ENCODE data around the gene WAPL. TPM values are rescaled to one million over a fixed set of nuclear protein-coding genes. Genes with fewer than 3 reads are reported as not detected.

WAPL gene
- total and polyA plus RNA-seq, 10 of the 15 experiments (the other 5 are each of a cell fraction or from before 2014, with no cell fraction given) = 15.7 to 45.8 (median 29.0) TPM

DNA sequence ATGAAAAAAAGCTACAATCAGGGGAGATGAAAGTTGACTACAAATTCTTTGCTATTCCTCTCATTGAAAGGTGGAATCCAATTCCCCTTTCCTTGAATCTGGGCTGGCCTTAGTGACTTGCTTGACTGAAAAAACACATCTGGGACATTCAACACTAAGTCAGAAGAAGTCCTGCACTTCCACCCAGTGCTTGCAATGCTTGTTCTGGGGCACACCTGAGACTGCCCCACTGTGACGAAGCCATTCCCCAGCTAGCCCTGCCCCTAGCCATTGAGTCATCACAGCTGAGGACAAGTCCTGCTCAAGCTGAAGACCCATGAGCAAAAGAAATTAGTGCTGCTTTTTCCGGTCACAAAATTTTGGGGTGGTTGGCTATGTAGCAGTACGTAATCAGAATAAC is 135.8 kb downstream of the WAPL start:
- H3K4me1 ChIP-seq (ENCODE audit: control insufficient read depth, insufficient read depth, low read length) = peaks cover 12% of the 10 kb centered on the region
- ATAC-seq = no peak
- ChIA-PET POLR2A (interaction anchor here (1.1 kb wide), 1 partner anchor 15 kb away, joined by 5 read pairs; no protein-coding TSS in a partner anchor), SMC1A (ENCODE audit: uncharacterized antibody, unreplicated experiment) (interaction anchor here (1.1 to 1.6 kb wide), 4 partner anchors 8 to 257 kb away, joined by 3 read pairs; no protein-coding TSS in a partner anchor), RAD21 (ENCODE audit: unreplicated experiment) (interaction anchor here (0.8 to 1.1 kb wide), 2 partner anchors 14 to 200 kb away, joined by 3 to 4 read pairs; no protein-coding TSS in a partner anchor), CTCF (interaction anchor here (0.6 to 7.5 kb wide), 6 partner anchors 10 to 200 kb away, joined by 3 to 74 read pairs (median 3); no protein-coding TSS in a partner anchor)
- H3K4me2 ChIP-seq (ENCODE audit: control insufficient read depth, insufficient read depth) = no peak overlapping the region
- TF ChIP-seq ATF7 (IDR thresholded peaks at IDR 0.05; ENCODE audit: low read depth) (no peak), SREBF1 (IDR thresholded peaks at IDR 0.05; ENCODE audit: low read length) (no peak), SMAD1 (IDR thresholded peaks at IDR 0.05; ENCODE audit: low read depth, partially characterized antibody) (no peak), RBBP5 (conservative IDR thresholded peaks at IDR 0.05) (no peak), ZNF24 (IDR thresholded peaks at IDR 0.05) (no peak), CBX3 (IDR thresholded peaks at IDR 0.05; ENCODE audit: borderline replicate concordance, low read depth) (no peak), EED (IDR thresholded peaks at IDR 0.05; ENCODE audit: low read depth) (no peak), SMARCA5 (IDR thresholded peaks at IDR 0.05) (no peak), NR2F1 (conservative IDR thresholded peaks at IDR 0.05) (no peak)
- TF ChIP-seq, protein P1, sequence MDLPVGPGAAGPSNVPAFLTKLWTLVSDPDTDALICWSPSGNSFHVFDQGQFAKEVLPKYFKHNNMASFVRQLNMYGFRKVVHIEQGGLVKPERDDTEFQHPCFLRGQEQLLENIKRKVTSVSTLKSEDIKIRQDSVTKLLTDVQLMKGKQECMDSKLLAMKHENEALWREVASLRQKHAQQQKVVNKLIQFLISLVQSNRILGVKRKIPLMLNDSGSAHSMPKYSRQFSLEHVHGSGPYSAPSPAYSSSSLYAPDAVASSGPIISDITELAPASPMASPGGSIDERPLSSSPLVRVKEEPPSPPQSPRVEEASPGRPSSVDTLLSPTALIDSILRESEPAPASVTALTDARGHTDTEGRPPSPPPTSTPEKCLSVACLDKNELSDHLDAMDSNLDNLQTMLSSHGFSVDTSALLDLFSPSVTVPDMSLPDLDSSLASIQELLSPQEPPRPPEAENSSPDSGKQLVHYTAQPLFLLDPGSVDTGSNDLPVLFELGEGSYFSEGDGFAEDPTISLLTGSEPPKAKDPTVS (IDR thresholded peaks at IDR 0.05; ENCODE audit: low read depth, low read length) = no peak
- no peak overlapping the region for H3K4me3 ChIP-seq
- no peak for FAIRE-seq
- no peaks in the 10 kb centered on the region; the same call in 2 of the 3 replicates for H3K9me3 ChIP-seq (replicated peaks; ENCODE audit: control insufficient read depth, insufficient read depth, low read length)
- in situ Hi-C loops (cut with MboI) = no loop called here
- H3K79me2 ChIP-seq (ENCODE audit: control insufficient read depth, insufficient read depth, low read length) = peaks cover 18% of the 10 kb centered on the region
- no peaks in the 10 kb centered on the region for H3K36me3 ChIP-seq (ENCODE audit: control insufficient read depth in 2 of 2, insufficient read depth in 2 of 2, low read length in 1 of 2)
- 70% methylated on average over 3 of the region's 3 CpGs for WGBS (ENCODE audit: insufficient coverage, insufficient replicate concordance, low lambda C conversion rate, missing lambda C conversion rate)
- H4K20me1 ChIP-seq (ENCODE audit: control insufficient read depth, insufficient read depth) = no peaks in the 10 kb centered on the region
- intact Hi-C loops (cut with micrococcal nuclease; ENCODE audit: unreplicated experiment) = no loop called here
- H3K9ac ChIP-seq (ENCODE audit: control insufficient read depth, insufficient read depth, low read length) = no peak overlapping the region
- no peak overlapping the region for H3K27ac ChIP-seq (ENCODE audit: control insufficient read depth, insufficient read depth)
- DNase-seq (ENCODE audit: low read depth, low spot score) = no peak
- H2AFZ ChIP-seq (ENCODE audit: control insufficient read depth, low read depth, low read length) = no peak overlapping the region
- no TSS peak for BruUV-seq (replicated peaks)
- H3K27me3 ChIP-seq (replicated peaks in 1 of 2; ENCODE audit: control insufficient read depth in 2 of 2, insufficient read depth in 2 of 2, low read length in 1 of 2) = no peaks in the 10 kb centered on the region

Small RNA genes lying within 50 kb of the gene (small RNA-seq; reads per million reads assigned to genes)
- gene RNU6-780P = not detected

Other genes starting within 250 kb of the WAPL start
- gene GRID1, start 155.0 kb downstream of the WAPL start, total RNA-seq (2014; rRNA removed) = 0.11 and 0.23 TPM in 2 replicates
- 0.04 and 0.05 TPM in 2 replicates for gene GRID1, start 155.0 kb downstream of the WAPL start, total RNA-seq (2014; rRNA removed; fragmentation: Illumina TruSeq; extraction: Trizol)
- 0.08 TPM in 1 of 2 replicates, not detected in the other for gene GRID1, start 155.0 kb downstream of the WAPL start, total RNA-seq (2021)
- 0.29 and 0.62 TPM in 2 replicates for gene GRID1, start 155.0 kb downstream of the WAPL start, polyA plus RNA-seq (2011; rRNA removed)
- gene GRID1, start 155.0 kb downstream of the WAPL start, polyA plus RNA-seq (2014; fragmentation: Illumina TruSeq; extraction: Trizol) = 0.05 TPM in 1 of 2 replicates, not detected in the other
- gene GRID1, start 155.0 kb downstream of the WAPL start, polyA plus RNA-seq (2014; fragmentation: Nextera tagmentation; extraction: Ambion mirVana) = not detected
- 0.04 and 0.05 TPM in 2 replicates for gene GRID1, start 155.0 kb downstream of the WAPL start, polyA plus RNA-seq (2014; rRNA removed)
- gene GRID1, start 155.0 kb downstream of the WAPL start, polyA plus RNA-seq (2016; fragmentation: Nextera tagmentation; extraction: Ambion mirVana) = not detected
- gene OPN4, start 132.8 kb upstream of the WAPL start, total RNA-seq (2014; rRNA removed) = not detected in 2 replicates
- gene OPN4, start 132.8 kb upstream of the WAPL start, total RNA-seq (2014; rRNA removed; fragmentation: Illumina TruSeq; extraction: Trizol) = not detected in 2 replicates
- not detected in 2 replicates for gene OPN4, start 132.8 kb upstream of the WAPL start, total RNA-seq (2021)
- gene OPN4, start 132.8 kb upstream of the WAPL start, polyA plus RNA-seq (2011; rRNA removed) = not detected in 2 replicates
- not detected in 2 replicates for gene OPN4, start 132.8 kb upstream of the WAPL start, polyA plus RNA-seq (2014; fragmentation: Illumina TruSeq; extraction: Trizol)
- gene OPN4, start 132.8 kb upstream of the WAPL start, polyA plus RNA-seq (2014; fragmentation: Nextera tagmentation; extraction: Ambion mirVana) = not detected
- not detected in 2 replicates for gene OPN4, start 132.8 kb upstream of the WAPL start, polyA plus RNA-seq (2014; rRNA removed)
- not detected for gene OPN4, start 132.8 kb upstream of the WAPL start, polyA plus RNA-seq (2016; fragmentation: Nextera tagmentation; extraction: Ambion mirVana)
- under 0.01 TPM in 1 of 2 replicates, not detected in the other for gene LDB3, start 146.7 kb upstream of the WAPL start, total RNA-seq (2014; rRNA removed)
- 0.04 TPM in 1 of 2 replicates, not detected in the other for gene LDB3, start 146.7 kb upstream of the WAPL start, total RNA-seq (2014; rRNA removed; fragmentation: Illumina TruSeq; extraction: Trizol)
- 0.05 TPM in 1 of 2 replicates, not detected in the other for gene LDB3, start 146.7 kb upstream of the WAPL start, total RNA-seq (2021)
- gene LDB3, start 146.7 kb upstream of the WAPL start, polyA plus RNA-seq (2011; rRNA removed) = 0.03 and 0.04 TPM in 2 replicates
- 0.03 and 0.04 TPM in 2 replicates for gene LDB3, start 146.7 kb upstream of the WAPL start, polyA plus RNA-seq (2014; fragmentation: Illumina TruSeq; extraction: Trizol)
- gene LDB3, start 146.7 kb upstream of the WAPL start, polyA plus RNA-seq (2014; fragmentation: Nextera tagmentation; extraction: Ambion mirVana) = under 1 TPM; 0.02 to 0.05 TPM
- 0.03 and 0.05 TPM in 2 replicates for gene LDB3, start 146.7 kb upstream of the WAPL start, polyA plus RNA-seq (2014; rRNA removed)
- gene LDB3, start 146.7 kb upstream of the WAPL start, polyA plus RNA-seq (2016; fragmentation: Nextera tagmentation; extraction: Ambion mirVana) = under 1 TPM; 0.06 to 0.07 TPM
- gene BMPR1A, start 234.8 kb upstream of the WAPL start, total RNA-seq (2014; rRNA removed) = 17.0 and 23.3 TPM in 2 replicates
- gene BMPR1A, start 234.8 kb upstream of the WAPL start, total RNA-seq (2014; rRNA removed; fragmentation: Illumina TruSeq; extraction: Trizol) = 18.8 and 19.2 TPM in 2 replicates
- gene BMPR1A, start 234.8 kb upstream of the WAPL start, total RNA-seq (2021) = 22.7 and 23.6 TPM in 2 replicates
- gene BMPR1A, start 234.8 kb upstream of the WAPL start, polyA plus RNA-seq (2011; rRNA removed) = 19.3 and 25.6 TPM in 2 replicates
- 16.1 and 16.2 TPM in 2 replicates for gene BMPR1A, start 234.8 kb upstream of the WAPL start, polyA plus RNA-seq (2014; fragmentation: Illumina TruSeq; extraction: Trizol)
- 1 to 10 TPM; 2.3 to 2.4 TPM for gene BMPR1A, start 234.8 kb upstream of the WAPL start, polyA plus RNA-seq (2014; fragmentation: Nextera tagmentation; extraction: Ambion mirVana)
- gene BMPR1A, start 234.8 kb upstream of the WAPL start, polyA plus RNA-seq (2014; rRNA removed) = 9.8 and 10.0 TPM in 2 replicates
- gene BMPR1A, start 234.8 kb upstream of the WAPL start, polyA plus RNA-seq (2016; fragmentation: Nextera tagmentation; extraction: Ambion mirVana) = 1 to 10 TPM; 9.5 to 9.8 TPM